NB4 (cell line): ENCODE data around the gene SDC3.
"Not testable (repeated sequence)": the region's sequence is repeated elsewhere in the genome, so short reads cannot be mapped to it uniquely, and the experiment has no call there.

ENCODE experiments used
- DNase-seq: peaks from one replicate; pipeline ENCODE4 v3.0.0; 2010; ENCODE audit warnings: low read depth
- H3K4me3 ChIP-seq: one replicate; pipeline ENCODE4 v1.5.1; 2011; ENCODE audit warnings: mild to moderate bottlenecking, low read depth, low read length, moderate library complexity
- MYC ChIP-seq: IDR thresholded peaks from 2 replicates; pipeline ENCODE4 v1.6.1; 2011; ENCODE audit warnings: low read depth, low read length
- POLR2A ChIP-seq: IDR thresholded peaks from 2 replicates; pipeline ENCODE4 v1.6.1; 2011; ENCODE audit warnings: mild to moderate bottlenecking; ENCODE audit not compliant: insufficient read length; ENCODE audit errors: extremely low read depth
- TF ChIP-seq, protein P1 (sequence below): IDR thresholded peaks from one replicate; pipeline ENCODE4 v1.5.1; 2012; ENCODE audit warnings: low read depth, low read length
- TF ChIP-seq, protein P2 (sequence below): IDR thresholded peaks from 2 replicates; pipeline ENCODE4 v1.6.1; 2011; ENCODE audit warnings: low read depth, low read length

SDC3 gene

DNA sequence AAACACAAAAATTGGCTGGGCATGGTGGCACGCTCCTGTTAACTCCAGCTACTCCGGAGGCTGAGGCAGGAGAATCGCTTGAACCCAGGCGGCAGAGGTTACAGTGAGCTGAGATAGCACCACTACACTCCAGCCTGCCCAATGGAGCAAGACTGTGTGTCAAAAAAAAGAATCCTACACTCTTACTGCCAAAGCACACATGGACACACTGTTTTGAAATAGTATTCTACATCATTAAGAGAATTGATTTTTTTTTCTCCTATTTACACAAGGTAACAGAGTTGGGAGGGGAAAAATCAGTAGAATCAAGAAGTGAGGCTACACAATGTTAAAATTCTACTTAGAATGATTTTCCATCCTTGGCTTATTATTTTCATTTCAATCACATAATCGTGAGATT is 42.1 kb upstream of the SDC3 start:
- TF ChIP-seq POLR2A (no peak), MYC (no peak)
- TF ChIP-seq, protein P1, sequence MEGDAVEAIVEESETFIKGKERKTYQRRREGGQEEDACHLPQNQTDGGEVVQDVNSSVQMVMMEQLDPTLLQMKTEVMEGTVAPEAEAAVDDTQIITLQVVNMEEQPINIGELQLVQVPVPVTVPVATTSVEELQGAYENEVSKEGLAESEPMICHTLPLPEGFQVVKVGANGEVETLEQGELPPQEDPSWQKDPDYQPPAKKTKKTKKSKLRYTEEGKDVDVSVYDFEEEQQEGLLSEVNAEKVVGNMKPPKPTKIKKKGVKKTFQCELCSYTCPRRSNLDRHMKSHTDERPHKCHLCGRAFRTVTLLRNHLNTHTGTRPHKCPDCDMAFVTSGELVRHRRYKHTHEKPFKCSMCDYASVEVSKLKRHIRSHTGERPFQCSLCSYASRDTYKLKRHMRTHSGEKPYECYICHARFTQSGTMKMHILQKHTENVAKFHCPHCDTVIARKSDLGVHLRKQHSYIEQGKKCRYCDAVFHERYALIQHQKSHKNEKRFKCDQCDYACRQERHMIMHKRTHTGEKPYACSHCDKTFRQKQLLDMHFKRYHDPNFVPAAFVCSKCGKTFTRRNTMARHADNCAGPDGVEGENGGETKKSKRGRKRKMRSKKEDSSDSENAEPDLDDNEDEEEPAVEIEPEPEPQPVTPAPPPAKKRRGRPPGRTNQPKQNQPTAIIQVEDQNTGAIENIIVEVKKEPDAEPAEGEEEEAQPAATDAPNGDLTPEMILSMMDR, result no peak
- TF ChIP-seq, protein P2, sequence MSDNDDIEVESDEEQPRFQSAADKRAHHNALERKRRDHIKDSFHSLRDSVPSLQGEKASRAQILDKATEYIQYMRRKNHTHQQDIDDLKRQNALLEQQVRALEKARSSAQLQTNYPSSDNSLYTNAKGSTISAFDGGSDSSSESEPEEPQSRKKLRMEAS, result no peak
- no peak for DNase-seq
- no peak overlapping the region for H3K4me3 ChIP-seq

DNA sequence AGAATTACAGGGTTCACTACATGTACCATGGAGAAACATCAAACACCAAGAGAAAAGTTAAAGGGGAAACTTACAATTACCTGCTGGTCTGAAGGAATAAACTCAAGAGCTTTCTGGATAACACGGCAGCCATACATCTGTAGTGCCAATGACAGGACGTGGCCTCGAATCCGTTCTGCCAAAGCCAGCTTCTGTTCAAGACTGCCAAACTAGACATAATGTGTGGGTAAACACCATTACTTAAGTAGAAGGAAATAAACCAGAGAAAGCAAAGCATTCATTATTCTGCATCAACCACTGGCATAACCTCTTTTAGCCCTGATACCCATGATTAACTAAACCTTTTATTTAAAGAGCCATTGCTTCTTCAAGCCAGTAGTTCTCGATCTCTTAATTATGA is 41.5 kb upstream of the SDC3 start:
- DNase-seq, result no peak
- TF ChIP-seq, protein P1, result no peak
- TF ChIP-seq, protein P2, result no peak
- TF ChIP-seq MYC (no peak), POLR2A (no peak)

DNA sequence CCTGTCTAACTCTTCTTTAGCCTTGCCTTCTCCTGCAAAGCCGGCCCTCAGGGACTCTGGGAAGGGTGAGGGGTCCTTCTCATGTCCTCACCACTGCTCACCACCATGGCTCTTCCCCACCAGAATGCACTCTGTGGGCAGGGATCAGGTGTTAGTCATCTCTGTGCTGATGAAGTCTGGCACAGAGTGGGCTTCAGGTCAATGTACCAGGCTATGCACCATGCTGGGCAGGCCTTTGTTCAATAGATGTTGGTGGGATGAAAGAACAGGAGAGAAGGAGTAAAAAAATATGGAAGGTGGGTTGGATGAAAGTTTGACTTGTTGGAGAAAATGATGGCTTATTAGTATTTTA is 40.9 kb upstream of the SDC3 start:
- not testable (repeated sequence) for H3K4me3 ChIP-seq, DNase-seq

More for the DNA sequence above, 41.5 kb upstream of the SDC3 start:
- H3K4me3 ChIP-seq, result no peak overlapping the region

DNA sequence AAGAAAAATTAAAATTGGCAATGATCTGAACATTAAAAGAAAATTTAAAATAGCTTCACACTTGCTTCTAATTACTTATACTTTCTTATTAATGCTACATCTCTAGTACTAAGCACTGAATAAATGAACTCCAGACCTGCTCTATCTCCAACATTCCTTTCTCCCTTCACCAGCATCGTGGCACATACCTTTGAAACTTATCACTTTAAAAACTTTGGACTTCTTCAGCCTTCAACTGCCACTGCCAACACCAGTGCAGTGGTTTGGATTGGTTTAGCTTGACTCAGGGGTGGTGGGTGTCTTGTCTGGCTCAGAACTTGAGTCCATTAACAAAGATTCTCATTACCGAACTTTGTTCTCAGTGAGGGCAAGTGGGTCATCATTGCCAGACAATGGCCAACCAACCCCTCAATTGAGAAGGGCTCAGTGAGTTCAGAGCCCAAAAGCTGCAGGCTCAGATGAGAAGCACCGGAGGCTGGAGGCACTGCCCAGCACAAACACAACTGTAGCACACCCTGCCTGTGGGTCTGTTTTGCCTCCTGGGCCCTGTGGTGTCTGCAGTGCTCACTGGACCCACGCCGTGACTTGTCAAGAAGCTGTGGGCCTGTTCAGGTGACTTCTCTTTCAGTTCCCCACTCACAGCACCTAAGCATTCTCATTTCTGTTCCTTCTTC is 40.4 kb upstream of the SDC3 start:
- H3K4me3 ChIP-seq, DNase-seq: not testable (repeated sequence)

DNA sequence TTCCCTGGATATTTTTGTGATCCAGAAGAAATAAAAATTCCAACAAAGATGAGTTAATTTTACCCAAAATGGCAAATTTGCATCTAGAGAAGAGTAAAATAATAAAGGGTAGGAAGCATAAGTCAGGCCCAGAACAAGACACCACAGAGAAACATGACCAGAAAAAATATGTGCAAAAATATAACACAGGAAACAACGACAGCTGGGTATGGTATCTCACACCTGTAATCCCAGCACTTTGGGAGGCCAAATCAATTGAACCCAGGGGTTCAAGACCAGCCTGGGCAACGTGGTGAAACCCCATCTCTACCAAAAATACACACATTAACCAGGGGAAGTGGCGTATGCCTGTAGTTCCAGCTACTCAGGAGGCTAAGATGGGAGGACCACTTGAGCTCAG is 39.7 kb upstream of the SDC3 start:
- no peak for TF ChIP-seq POLR2A
- TF ChIP-seq, protein P1, result no peak
- TF ChIP-seq, protein P2, result no peak
- no peak for TF ChIP-seq MYC
- no peak for DNase-seq
- H3K4me3 ChIP-seq, result no peak overlapping the region

DNA sequence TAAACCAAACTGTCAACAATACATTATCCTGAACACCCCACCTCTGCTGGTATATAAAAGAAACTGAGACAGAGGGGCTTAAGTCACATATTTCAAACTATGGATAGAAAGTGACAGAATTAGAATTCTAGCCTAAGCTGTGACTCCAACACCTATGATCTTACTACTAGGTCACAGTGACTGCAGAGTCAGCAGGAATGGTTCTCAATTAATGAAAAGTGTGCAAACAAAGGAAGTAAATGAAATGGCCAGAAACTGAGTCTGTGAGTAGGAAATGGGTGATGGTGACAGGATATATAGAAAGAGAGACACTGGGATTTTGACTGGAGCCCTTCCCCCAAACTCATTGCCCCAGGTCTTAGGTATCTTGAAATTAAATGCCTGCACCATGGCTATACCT is 38.7 kb upstream of the SDC3 start:
- no peak for DNase-seq
- H3K4me3 ChIP-seq, result no peak overlapping the region
- no peak for TF ChIP-seq MYC
- TF ChIP-seq, protein P1, result no peak
- TF ChIP-seq POLR2A, result no peak
- TF ChIP-seq, protein P2, result no peak

DNA sequence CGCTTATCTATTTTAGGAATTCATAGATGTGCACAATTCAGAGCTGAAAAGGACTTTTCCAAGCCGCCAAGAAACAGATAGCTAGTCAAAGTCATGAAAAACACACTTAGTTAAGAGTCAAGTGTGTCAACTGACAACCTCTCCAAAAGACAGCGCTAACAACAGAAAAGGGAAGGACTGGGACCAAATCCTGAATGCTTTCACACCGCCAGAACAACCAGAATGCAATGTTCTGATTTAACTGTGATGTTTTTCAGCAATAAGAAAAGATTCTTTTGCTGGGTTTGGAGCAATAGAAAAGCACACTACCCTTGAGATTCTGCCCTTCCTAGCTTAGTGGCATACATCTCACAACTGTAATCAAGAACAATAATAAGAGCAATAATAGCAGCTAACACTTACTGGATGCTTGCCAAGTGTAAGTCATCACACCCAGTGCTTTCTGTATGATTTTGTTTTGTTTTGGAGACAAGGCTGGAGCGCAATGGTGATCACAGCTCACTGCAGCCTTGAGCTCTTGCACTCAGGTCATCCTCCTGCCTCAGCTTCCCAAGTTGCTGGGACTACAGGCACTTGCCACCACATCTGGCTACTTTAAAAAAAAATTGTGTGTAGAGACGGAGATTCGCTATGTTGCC is 33.9 kb upstream of the SDC3 start:
- no peak overlapping the region for H3K4me3 ChIP-seq
- TF ChIP-seq, protein P2, result no peak
- TF ChIP-seq MYC, result no peak
- TF ChIP-seq, protein P1, result no peak
- TF ChIP-seq POLR2A, result no peak

More for the DNA sequence above, 33.9 kb upstream of the SDC3 start:
- no peak for DNase-seq
